HG02884 (cell line): ENCODE data around the gene NEURL3.
A peak's percentile ranks its signal among the peaks of the same experiment; 100 is the strongest.

Experiments
- ATAC-seq: cut with Tn5 transposase; IDR thresholded peaks from one replicate; pipeline ENCODE4 v1.9.1; 2021; ENCODE audit warnings: mild to moderate bottlenecking, moderate library complexity; ENCODE audit not compliant: unreplicated experiment

Gene NEURL3

DNA sequence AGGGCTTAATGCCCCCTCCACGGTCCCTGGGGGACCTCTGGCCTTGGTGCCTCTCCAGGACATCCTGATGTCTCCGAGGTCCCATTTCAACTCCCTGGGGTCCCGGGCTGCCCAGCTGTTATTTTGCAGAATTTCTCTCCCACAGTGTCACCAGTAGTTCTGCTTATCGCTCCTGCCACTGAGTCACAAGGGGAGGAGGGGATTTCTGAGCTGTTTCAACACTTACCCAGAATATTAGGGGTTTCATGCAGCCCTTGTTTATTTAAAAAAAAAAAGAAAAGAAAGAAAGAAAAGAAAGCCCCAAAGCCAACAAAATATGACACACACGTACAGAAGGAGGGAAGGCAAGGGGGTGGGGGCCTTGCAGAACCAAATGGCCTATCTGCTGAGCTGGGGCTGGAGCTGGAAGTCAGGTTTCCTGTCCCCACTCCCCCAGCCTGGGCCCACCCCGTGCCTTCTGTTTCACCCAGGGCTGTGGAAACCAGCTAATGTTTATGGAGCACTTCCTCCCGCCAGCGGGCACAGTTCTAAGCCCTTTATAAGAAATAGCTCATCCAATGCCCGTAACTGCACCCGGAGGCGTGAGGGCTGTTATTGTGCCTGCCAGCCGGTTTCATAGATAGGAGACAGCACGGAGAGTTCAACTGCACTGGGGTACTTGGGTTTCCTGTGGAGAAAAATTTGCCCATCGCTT lies 23.0 kb upstream of the NEURL3 start:
- ATAC-seq, result no peak

DNA sequence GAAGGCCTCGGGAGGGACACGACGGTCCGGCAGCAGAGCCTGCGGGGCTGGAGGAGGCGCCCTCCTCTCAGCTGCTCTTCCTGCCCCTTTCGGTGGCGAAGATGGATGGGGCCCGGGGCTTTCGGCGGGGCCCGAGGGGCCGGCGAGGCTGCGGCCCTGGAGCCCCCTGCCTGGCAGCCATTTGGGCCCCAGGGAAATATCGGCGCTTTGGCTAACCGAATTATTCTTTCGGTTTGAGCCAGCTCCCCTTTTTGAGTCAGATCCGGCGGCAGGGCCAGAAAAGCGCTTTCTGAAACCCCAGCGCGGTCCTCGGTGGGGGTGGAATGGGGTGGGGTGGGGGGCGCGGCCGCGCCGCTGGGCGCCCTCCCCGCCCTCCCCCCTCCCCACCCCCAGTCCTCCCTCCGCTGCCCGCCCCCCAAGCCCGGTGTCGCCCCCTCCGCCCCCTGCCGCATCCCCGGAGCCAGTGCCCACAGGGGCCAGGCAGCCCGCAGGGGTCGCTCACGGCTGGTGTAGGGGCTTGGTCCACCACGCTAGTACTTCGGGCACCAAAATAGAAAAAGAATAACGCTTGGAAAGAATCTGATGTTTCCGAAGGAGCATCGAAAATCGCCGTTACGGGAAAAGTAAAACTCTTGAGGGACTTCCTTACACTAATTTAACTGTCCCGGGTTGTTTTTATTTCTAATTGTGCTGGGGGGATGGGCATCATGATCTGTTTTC lies 22.3 kb upstream of the NEURL3 start:
- no peak for ATAC-seq

DNA sequence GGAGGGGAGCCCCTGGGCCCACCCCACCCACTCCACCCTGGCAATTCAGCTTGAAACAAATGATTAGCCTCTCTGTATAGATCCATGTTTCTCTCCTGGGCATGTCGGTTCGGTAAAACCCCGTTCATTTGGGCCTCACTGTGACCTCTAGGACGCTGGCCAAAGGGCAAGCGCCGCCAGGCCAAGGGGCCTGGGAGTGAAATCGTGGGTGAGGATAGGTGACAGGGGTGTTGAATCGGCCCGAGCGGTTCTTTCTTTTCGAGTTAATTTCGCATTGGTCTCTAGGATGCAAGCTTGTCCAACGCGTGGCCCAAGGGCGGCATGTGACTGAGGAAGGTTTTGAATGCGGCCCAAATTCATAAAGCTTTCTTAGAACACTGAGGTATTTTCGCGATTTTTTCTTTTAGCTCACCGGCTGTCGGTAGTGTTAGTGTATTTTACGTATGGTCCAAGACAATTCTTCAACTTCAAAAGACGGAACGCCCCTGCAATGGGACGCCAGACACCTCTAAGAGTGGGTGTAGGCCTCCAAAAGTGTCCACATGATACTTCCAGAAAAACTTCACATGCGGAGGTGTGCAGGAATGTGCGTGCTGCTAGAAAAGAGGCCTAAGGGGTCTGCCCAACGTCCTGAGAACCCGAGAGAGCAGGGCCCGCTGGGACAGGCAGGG lies 21.6 kb upstream of the NEURL3 start:
- no peak for ATAC-seq

DNA sequence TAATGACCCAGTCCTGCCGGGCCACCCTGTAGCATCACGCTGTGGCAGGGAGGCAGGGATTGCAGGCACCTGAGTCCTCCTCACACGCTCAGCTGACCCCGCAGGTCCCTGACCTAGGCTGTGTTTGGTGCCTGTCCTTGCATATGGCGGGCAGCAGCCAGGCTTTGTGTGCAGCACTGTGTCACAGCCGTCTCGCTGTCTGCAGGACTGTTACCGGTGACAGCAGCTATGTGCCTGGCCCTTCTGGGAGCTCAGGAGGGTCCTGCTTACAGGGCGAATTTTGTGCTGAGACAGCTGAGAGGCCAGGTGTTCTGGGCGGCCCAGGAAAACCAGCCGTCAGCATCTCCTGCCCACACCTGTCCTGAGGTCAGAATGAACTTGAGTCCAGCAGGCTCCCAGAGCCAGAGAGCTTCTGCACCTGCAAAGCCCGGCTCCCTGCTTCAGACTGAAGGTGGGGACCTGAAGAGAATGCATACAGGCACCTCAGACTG lies 21.0 kb upstream of the NEURL3 start:
- ATAC-seq, result no peak

DNA sequence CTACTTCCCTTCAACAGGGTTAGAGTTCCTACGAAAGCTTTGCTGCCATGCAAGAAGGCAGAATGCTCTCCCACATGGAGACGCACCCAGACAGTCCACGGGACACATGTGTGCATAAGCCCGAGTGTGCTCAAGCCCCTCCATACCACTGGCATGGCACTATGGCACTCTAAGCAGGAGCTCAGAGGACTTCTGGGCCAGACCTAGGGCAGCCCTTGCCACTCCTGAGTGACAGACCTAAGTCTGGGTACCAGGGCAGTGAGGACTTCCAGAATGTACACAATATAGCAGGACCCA lies 20.0 kb upstream of the NEURL3 start:
- no peak for ATAC-seq

DNA sequence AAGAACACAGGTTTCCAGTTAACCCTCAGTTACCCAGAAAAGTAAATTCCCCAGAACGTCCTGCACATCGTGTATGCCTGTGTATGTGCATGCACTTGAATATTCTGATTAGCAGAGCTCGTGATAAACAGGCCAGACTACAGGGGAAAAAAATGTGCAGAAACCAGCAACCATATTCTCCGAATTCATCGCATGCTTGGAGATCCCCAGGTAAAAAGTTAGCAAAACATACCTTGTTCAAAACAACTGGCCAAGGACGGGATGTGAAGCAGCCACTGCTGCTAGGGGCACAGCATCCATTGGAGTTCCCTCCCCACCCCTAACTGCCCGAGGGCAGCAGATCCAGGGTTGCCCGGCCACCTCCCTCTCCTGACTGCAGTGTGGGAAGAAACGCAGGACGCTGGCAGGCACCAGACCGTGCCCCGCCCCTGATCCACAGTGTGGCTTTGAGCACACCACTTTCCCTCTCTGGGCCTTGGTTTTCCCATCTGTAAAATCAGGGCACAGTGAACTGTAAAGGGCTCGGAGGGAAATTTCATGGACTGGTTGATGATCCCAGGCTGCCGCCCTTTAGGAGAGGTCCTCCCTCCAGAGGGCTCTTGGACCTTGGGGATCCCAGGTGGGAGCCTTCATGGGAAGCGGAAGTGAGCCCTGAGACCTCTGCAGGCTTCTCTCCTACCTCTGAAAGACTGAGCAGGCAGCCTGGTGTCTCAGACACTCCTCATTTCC lies 19.5 kb upstream of the NEURL3 start:
- ATAC-seq, result no peak

DNA sequence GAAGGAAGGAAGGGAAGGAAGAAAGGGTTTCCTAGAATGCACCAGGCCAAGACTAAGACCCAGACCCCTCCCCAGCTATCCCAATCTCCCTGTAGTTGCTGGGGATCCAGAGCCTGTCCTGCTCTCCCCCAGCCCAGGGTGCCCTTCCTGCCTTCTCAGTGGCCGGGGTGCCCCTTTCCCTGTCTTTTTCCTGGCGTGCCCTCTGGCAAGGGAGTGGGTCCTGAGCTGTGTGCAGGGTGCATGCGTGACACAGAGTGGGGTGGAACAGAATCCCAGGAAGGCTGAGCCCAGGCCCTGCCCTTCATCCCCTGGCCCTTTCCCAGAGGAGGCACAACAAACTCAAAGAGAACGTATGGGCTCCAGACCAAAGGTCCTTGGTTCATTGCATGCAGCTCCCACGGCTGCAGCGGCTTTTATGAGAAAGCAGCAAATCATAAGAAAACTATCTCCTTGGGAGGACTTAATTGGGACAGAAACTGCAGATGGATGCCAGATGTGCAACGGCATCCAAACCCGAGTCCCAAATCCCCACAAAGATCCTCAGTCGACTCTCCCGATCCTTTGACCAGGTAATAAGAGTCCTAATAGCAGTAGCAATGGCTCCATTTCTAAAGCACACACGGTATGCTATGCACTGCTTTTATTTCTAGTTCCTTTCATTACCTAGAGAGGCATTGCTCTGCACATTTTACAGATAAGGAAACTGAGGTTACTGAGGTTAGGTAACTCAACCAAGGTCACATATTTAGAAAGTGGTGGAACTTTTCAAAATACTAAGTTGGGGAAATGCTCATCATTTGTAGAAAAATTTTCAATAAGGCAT lies 18.7 kb upstream of the NEURL3 start:
- no peak for ATAC-seq

DNA sequence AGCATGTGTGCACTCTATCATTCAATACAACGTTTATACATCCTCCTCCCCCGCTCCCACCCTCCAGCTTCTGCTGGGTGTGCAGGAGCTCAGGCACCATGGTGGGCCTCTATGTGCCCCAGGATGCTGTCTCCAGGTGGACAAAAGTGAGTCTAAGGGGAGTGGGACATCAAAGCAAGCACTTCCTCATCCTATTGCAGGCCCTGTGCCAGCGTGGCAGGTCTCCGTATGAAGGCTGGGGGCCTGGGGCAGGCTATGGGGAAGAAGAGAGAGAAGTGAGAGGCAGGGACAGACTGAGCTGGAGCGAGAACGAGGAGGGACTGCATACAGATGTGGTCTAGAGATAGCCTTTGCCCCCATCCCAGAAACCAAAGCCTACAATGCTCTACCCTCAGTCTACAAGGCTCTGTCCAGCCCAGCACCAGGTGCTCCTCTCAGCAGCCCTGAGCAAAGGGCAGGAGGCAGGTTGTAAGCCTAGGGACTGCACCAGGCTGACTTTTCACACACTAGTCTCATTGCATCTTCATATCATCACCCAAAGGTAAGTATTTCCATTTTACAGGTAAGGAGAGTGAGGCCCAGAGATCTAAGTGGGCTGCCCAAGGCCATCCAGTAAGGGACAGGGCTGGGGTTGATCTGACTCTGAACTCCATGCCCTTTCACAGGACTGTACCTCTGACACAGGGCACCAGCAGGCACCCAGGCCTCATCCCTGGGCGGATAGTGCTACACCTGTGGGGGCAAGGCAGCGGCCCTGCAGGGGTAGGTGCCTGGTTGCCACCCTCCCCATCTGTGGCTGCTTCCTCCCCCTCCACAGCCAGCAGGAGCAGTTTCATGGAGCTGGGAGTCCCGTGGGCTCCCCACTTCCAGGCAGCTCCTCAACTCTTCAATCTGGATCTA lies 17.4 kb upstream of the NEURL3 start:
- ATAC-seq, result no peak

DNA sequence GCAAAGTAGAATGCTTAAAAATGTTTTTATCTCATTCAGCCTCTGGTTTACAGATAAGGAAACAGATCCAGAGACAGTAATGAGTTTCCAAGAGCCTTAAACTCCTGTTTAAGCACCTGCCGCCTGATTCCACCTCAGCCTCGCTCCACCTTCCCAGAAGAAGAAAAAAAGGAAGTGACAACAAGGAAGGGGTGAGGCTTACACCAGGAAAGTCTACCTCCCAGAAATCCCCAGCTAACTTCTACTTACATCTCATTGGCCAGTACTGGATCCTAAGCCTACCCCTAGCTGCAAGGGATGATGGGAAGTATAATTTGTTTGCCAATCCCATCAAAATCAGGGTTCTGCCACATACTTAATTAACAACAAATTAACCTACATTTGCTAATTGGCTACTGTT lies 16.1 kb upstream of the NEURL3 start:
- no peak for ATAC-seq

DNA sequence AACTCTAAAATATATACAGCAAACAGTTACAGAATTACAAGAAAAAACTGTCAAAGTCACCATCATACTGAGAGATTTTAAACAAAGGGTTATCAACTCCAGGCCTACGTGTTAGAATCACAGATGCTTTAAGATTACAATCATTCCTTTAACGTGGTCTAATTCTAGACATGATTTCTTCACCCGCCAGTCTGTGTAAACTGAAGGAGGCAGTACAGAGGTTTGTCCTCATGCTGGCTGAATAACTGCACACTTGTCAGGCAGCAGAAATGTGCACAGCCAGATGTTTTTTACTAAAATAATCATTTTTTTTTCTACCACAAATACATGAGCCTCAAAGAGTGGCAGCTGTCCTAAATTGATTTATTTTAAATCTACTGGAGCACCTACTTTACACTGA lies 15.5 kb upstream of the NEURL3 start:
- no peak for ATAC-seq

DNA sequence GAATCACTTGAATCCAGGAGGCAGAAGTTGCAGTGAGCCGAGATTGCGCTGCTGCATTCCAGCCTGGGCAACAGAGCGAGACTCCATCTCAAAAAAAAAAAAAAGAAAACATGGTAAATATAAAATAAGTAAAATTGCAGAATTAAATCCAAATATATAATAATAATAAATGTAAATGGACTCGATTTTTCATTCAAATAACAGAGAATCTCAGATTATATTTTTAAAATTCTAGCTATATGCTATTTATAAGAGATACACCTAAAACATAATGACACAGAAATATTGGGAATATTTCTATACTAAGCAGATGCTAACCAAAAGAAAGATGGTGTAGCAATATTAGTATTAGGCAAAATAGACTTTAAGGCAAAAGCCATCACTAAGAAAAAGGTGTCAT lies 15.1 kb upstream of the NEURL3 start:
- ATAC-seq, result no peak

DNA sequence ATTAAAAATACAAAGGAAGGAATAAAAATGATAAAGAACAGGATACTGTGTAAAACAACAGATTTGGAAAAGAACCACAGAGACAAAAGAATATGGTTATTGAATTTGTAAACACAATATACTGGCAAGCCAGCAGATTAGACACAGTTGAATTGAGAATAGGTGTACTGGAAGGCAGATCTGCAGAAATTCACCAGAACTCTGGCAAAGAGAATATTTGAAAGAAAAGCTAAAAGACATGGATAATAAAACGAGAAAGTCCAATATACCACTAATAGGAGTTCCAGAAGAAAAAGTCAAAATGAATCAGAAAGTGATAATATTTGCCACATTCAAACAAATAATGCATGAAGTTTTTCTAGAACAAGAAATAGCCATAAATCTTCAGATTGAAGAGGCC lies 11.9 kb upstream of the NEURL3 start:
- no peak for ATAC-seq

DNA sequence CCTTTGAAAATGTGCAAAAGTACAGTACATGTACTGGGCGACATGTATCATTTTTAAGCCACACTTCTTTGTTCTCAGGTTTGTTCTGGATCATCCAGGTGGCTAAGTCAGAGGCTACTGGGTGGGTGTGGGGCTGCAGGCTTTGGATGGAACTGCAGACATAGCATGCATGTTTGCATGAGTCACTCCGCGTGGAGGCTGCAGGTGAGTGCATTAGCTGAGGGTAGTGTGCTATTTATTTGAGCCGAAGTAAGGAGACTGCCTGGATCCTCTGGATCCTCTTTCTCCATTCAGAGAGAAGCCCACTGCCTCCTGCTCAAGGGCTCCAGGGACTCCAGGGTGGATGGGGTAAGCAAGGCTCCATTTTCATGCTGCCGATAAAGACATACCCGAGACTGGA lies 9.4 kb upstream of the NEURL3 start:
- no peak for ATAC-seq

DNA sequence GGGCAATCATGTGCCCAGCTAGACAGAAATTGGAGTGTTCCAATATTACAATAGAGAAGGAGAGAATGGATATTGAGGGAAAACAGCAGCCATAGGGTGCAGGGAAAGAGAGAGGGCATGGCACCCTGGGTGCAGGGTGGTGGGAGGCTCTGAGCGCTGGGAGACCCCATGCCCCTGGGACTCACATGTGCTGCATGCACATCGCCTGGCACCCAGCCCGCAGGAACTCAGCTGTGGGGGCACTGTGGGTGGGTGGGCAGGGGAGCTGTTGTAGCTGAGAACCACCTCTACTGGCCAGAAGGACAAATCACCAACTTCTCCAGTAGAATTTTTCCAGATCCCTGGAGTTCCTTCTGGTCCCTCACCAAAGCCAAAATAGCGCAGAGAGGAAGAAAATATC lies 7.2 kb upstream of the NEURL3 start:
- no peak for ATAC-seq

DNA sequence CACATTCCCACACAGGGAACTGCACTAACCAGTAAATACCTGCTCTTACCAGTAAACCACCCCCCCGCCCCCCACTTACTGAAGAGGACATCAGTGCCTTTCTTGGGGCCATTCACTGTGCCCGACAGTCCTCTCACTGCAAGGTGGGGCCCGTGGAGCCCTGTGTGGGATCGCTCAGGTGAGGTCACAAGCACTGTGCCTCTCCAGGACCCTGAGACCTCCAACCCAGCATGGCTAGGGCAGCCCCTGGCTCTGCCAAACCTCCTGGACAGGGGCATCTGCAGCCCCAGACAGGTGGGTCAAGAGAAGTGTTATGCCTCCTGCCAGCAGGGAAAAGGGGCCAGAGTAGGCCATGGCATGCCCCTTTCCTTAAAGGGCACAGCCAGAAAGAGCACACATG lies 6.7 kb upstream of the NEURL3 start:
- ATAC-seq, result no peak

DNA sequence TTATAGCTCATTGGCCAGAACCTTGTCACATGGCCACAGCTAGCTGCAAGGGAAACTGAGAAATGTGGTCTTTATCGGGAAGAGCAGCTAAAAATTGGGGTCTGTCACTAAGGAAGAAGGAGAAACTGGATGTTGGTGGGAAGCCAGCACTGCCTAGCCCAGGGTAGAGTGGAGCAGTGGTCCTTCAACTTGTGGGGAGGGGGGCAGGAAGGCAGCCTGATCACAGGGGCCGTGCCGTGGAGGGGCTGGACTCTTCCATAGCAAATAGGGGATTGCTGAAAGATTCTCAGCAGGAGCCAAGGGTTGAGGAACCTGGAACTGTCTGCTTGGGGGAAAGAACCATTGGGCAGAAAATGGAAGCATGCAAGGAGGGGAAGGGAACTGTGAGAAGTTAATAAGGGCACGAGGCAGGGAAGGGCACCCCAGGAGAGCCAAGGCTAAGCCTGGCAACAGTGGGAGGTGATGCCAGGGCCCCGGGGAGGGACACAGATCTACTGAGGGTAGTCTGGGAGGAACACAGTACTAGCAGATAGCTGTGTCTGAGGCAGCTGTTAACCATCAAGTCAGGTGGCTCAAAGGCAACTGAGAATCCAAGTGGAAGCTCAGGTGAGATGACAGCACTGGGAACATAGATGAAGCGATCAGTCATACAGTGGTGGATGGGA lies 5.9 kb upstream of the NEURL3 start:
- no peak for ATAC-seq

DNA sequence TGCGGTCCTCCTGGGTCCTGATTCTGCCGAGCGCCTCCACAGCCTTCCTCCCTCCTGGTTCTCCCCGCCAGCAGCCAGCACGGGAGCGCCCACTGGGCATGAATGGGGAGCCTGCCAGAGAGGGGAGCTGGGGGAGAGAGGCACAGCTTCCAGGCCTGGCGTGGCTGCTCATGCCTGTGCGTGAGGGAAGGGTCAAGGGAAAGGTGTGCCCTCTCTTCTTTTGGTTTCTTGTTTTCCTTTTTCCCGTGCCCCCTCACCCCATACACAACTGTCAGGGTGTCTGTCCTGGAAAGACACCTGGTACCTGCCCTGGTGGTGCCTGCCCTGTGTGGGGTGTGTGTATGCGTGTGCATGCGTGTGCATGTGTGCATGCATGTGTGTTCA lies 4.7 kb upstream of the NEURL3 start:
- no peak for ATAC-seq

DNA sequence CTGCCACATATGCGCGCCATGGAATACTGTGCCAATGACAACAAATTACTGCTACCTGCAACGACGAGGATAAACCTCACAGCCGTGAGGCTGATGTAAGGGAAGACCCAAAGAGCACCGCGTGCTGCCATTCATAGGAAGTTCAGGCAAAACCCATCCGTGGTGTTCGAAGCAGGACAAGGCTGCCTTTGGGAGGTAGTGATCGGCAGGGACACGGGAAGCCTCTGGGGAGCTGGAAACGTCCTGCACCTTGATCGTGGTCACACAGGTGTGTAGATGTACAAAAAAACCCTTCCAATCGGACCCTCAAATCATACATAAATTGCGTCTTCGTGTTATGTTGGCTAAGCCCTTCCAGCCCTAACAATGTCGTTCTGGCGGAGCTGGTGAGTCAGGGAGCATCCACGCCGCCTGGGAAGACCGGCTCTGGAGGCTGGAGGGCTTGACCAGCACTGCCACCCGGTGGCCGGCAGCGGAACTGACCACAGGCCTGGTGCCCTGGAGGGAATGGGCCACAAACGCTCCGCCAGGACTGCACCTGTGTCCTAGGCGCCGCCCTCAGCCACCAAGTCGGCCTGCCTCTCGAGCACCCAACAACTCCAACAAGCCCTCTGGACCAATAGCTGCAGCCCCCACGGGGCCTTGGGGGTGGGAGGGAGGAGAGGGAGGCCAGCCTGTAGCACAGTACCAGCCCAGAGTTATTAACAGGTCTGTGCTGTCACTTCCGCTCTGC lies 4.1 kb upstream of the NEURL3 start:
- ATAC-seq, result peak; percentile 50
